SJSA1 (cell line): ENCODE measurements around the gene CHKB. TPM values are rescaled to one million over a fixed set of nuclear protein-coding genes. Genes with fewer than 3 reads are reported as not detected.
A peak's percentile ranks its signal among the peaks of the same experiment; 100 is the strongest.
"Not testable (repeated sequence)": the region's sequence is repeated elsewhere in the genome, so short reads cannot be mapped to it uniquely, and the experiment has no call there.

Source experiments
- DNase-seq, 2 experiments: peaks; one replicate each; pipeline ENCODE4 v3.0.0-alpha.2; 2015 to 2020; ENCODE audit warnings: low spot score in 2 of 2, low read depth in 1 of 2
- H3K27ac ChIP-seq: fragments of 250-450 bp; sonication (Bioruptor Pico); 2 replicates; pipeline ENCODE4 v1.5.1; 2020; ENCODE audit warnings: mild to moderate bottlenecking, moderate library complexity
- H3K27me3 ChIP-seq: fragments of 250-450 bp; sonication (Bioruptor Pico); replicated peaks from 2 replicates; pipeline ENCODE4 v1.5.1; 2020; ENCODE audit warnings: mild to moderate bottlenecking, moderate library complexity
- H3K36me3 ChIP-seq: fragments of 250-450 bp; sonication (Bioruptor Pico); 2 replicates; pipeline ENCODE4 v1.5.1; 2020; ENCODE audit warnings: mild to moderate bottlenecking
- H3K4me1 ChIP-seq: fragments of 250-450 bp; sonication (Bioruptor Pico); replicated peaks from 2 replicates; pipeline ENCODE4 v1.6.1; 2021; ENCODE audit warnings: mild to moderate bottlenecking
- H3K4me3 ChIP-seq: fragments of 250-450 bp; sonication (Bioruptor Pico); 2 replicates; pipeline ENCODE4 v1.5.1; 2020; ENCODE audit warnings: mild to moderate bottlenecking
- H3K9me3 ChIP-seq: fragments of 250-450 bp; sonication (Bioruptor Pico); replicated peaks from 2 replicates; pipeline ENCODE4 v1.5.1; 2020; ENCODE audit warnings: mild to moderate bottlenecking
- total RNA-seq: library from RNA; depleted of rRNA; stranded (reverse); fragments of >200 nt; shearing (Covaris generic); gene quantifications from 2 replicates; pipeline ENCODE4 v1.2.3, GENCODE V29; 2014

The CHKB gene
- total RNA-seq, 1 experiment from 2014 or later, result 26.5 TPM

GRCh38 chr22:50548921-50549790 lies 33.5 kb downstream of the CHKB start:
- no peak for DNase-seq
- no peaks in the 10 kb centered on the region for H3K27me3 ChIP-seq

GRCh38 chr22:50548040-50548920 lies 34.4 kb downstream of the CHKB start:
- no peaks in the 10 kb centered on the region for H3K27me3 ChIP-seq
- no peaks in the 10 kb centered on the region for H3K4me1 ChIP-seq
- H3K4me3 ChIP-seq, result no peak overlapping the region
- H3K9me3 ChIP-seq, result no peaks in the 10 kb centered on the region
- no peaks in the 10 kb centered on the region for H3K36me3 ChIP-seq
- H3K27ac ChIP-seq, result no peak overlapping the region
- no peak for DNase-seq

More at GRCh38 chr22:50548921-50549790, 33.5 kb downstream of the CHKB start:
- no peaks in the 10 kb centered on the region for H3K36me3 ChIP-seq
- H3K4me3 ChIP-seq, result no peak overlapping the region
- no peaks in the 10 kb centered on the region for H3K4me1 ChIP-seq
- no peaks in the 10 kb centered on the region for H3K9me3 ChIP-seq
- H3K27ac ChIP-seq, result no peak overlapping the region

- Histone ChIP-seq H3K27ac (no peak overlapping the region), H3K9me3 (no peaks in the 10 kb centered on the region), H3K36me3 (no peaks in the 10 kb centered on the region), H3K27me3 (no peaks in the 10 kb centered on the region), H3K4me1 (no peaks in the 10 kb centered on the region), H3K4me3 (no peak overlapping the region)
- DNase-seq, result no peak
Observed at GRCh38 chr22:50547263-50547985, 35.2 kb downstream of the CHKB start.

GRCh38 chr22:50546326-50547262 lies 36.1 kb downstream of the CHKB start:
- Histone ChIP-seq H3K9me3 (no peaks in the 10 kb centered on the region), H3K27me3 (no peaks in the 10 kb centered on the region), H3K36me3 (no peaks in the 10 kb centered on the region), H3K27ac (no peak overlapping the region), H3K4me3 (no peak overlapping the region), H3K4me1 (peaks cover 4% of the 10 kb centered on the region; the same call in 1 of the 2 replicates)
- no peak for DNase-seq

- Histone ChIP-seq H3K4me3 (no peak within 1 kb of the TSS), H3K27me3 (no peaks in the 10 kb centered on the region)
Observed at GRCh38 chr22:50545522-50546325, 36.9 kb downstream of the CHKB start, which contains the start of gene KLHDC7B. TSS of gene KLHDC7B (plus strand) at chr22:50545899. CDS start at chr22:50546244, 345 bp downstream.

GRCh38 chr22:50544746-50545253 lies 37.8 kb downstream of the CHKB start:
- no peaks in the 10 kb centered on the region for H3K9me3 ChIP-seq
- no peaks in the 10 kb centered on the region for H3K36me3 ChIP-seq
- H3K4me1 ChIP-seq, result peaks cover 12% of the 10 kb centered on the region
- no peak overlapping the region for H3K4me3 ChIP-seq
- DNase-seq, result no peak
- H3K27ac ChIP-seq, result no peak overlapping the region
- H3K27me3 ChIP-seq, result no peaks in the 10 kb centered on the region

More at GRCh38 chr22:50545522-50546325, 36.9 kb downstream of the CHKB start, which contains the start of gene KLHDC7B:
- no peak for DNase-seq
- H3K27ac ChIP-seq, result no peak within 1 kb of the TSS
- peaks cover 9% of the 10 kb centered on the region for H3K4me1 ChIP-seq
- H3K9me3 ChIP-seq, result no peaks in the 10 kb centered on the region
- no peaks in the 10 kb centered on the region for H3K36me3 ChIP-seq

GRCh38 chr22:50544078-50544745 lies 38.4 kb downstream of the CHKB start:
- H3K9me3 ChIP-seq, result no peaks in the 10 kb centered on the region
- DNase-seq, result no peak
- no peak overlapping the region for H3K27ac ChIP-seq
- no peaks in the 10 kb centered on the region for H3K27me3 ChIP-seq
- H3K4me3 ChIP-seq, result no peak overlapping the region
- H3K4me1 ChIP-seq, result peaks cover 18% of the 10 kb centered on the region
- no peaks in the 10 kb centered on the region for H3K36me3 ChIP-seq

- H3K27ac ChIP-seq, result no peak overlapping the region
- no peaks in the 10 kb centered on the region for H3K27me3 ChIP-seq
- H3K4me1 ChIP-seq, result peaks cover 21% of the 10 kb centered on the region
- H3K4me3 ChIP-seq, result no peak overlapping the region
- no peak for DNase-seq
- no peaks in the 10 kb centered on the region for H3K36me3 ChIP-seq
- H3K9me3 ChIP-seq, result no peaks in the 10 kb centered on the region
Observed at GRCh38 chr22:50542416-50542927, 40.2 kb downstream of the CHKB start.

GRCh38 chr22:50541667-50542026 lies 41.0 kb downstream of the CHKB start:
- H3K36me3 ChIP-seq, H3K4me3 ChIP-seq, H3K9me3 ChIP-seq, H3K27me3 ChIP-seq: not testable (repeated sequence)
- peaks cover 21% of the 10 kb centered on the region for H3K4me1 ChIP-seq
- DNase-seq, result peak; percentile 69 to 76
- H3K27ac ChIP-seq, result peak overlapping the region; percentile 45

- no peak for DNase-seq
Observed at GRCh38 chr22:50540381-50540780, 42.3 kb downstream of the CHKB start.

GRCh38 chr22:50537765-50538164 lies 44.9 kb downstream of the CHKB start:
- Histone ChIP-seq H3K36me3 (no peaks in the 10 kb centered on the region), H3K4me1 (peaks cover 21% of the 10 kb centered on the region), H3K9me3 (no peaks in the 10 kb centered on the region), H3K27ac (no peak overlapping the region), H3K4me3 (no peak overlapping the region), H3K27me3 (no peaks in the 10 kb centered on the region)
- DNase-seq, result no peak

More at GRCh38 chr22:50540381-50540780, 42.3 kb downstream of the CHKB start:
- H3K27ac ChIP-seq, result peak overlapping the region; percentile 89; the same call in 1 of the 2 replicates
- H3K36me3 ChIP-seq, result no peaks in the 10 kb centered on the region
- peaks cover 21% of the 10 kb centered on the region for H3K4me1 ChIP-seq
- no peak overlapping the region for H3K4me3 ChIP-seq
- H3K27me3 ChIP-seq, result no peaks in the 10 kb centered on the region
- H3K9me3 ChIP-seq, result no peaks in the 10 kb centered on the region
